HFFc6 (cell line): ENCODE measurements around the gene MARF1. TPM values are rescaled to one million over a fixed set of nuclear protein-coding genes. Genes with fewer than 3 reads are reported as not detected.
"Not testable (repeated sequence)": the region's sequence is repeated elsewhere in the genome, so short reads cannot be mapped to it uniquely, and the experiment has no call there.

Source experiments
- DNase-seq: peaks from one replicate; pipeline ENCODE4 v3.0.0-alpha.2; 2018
- H3K27ac Mint-ChIP-seq: 2 replicates; pipeline ENCODE4 v1.8.0; 2020; ENCODE audit warnings: mild to moderate bottlenecking, mixed read lengths
- H3K27me3 Mint-ChIP-seq: 2 replicates; pipeline ENCODE4 v1.8.0; 2021; ENCODE audit warnings: mild to moderate bottlenecking, moderate library complexity, mixed read lengths; ENCODE audit not compliant: insufficient read depth
- H3K36me3 Mint-ChIP-seq: 2 replicates; pipeline ENCODE4 v1.8.0; 2021; ENCODE audit warnings: low read depth, mixed read lengths
- H3K4me1 Mint-ChIP-seq: 2 replicates; pipeline ENCODE4 v1.8.0; 2020; ENCODE audit warnings: low read depth, mixed read lengths
- H3K4me3 Mint-ChIP-seq: 2 replicates; pipeline ENCODE4 v1.8.0; 2020; ENCODE audit warnings: mild to moderate bottlenecking, moderate library complexity, mixed read lengths
- H3K9me3 Mint-ChIP-seq: 2 replicates; pipeline ENCODE4 v1.8.0; 2020; ENCODE audit warnings: mild to moderate bottlenecking, mixed read lengths
- total RNA-seq, 6 experiments: library from RNA; stranded (reverse); fragmentation: NEBNext Ultra II Directional; extraction: Animal tissue kit (Norgen Biotek cat#: 25700); gene quantifications; 2 replicates in 1 of 6; 3 replicates in 5 of 6; pipeline ENCODE4 v1.2.3, GENCODE V29; 2021
- TF ChIP-seq, protein P1 (sequence below): fragments of 200-600 bp; sonication (generic); IDR thresholded peaks from 2 replicates; pipeline ENCODE4 v1.5.0; 2021; ENCODE audit warnings: antibody characterized with exemption, mild to moderate bottlenecking

MARF1 gene
- total RNA-seq, 6 experiments from 2014 or later, result 34.9 to 39.4 (median 38.5) TPM

- DNase-seq, result no peak
- H3K36me3 Mint-ChIP-seq, result peaks cover 33% of the 10 kb centered on the region
- H3K4me3 Mint-ChIP-seq, result no peak overlapping the region
- peaks cover 1% of the 10 kb centered on the region; the same call in 1 of the 2 replicates for H3K27me3 Mint-ChIP-seq
- H3K9me3 Mint-ChIP-seq, result no peaks in the 10 kb centered on the region
- TF ChIP-seq, protein P1, sequence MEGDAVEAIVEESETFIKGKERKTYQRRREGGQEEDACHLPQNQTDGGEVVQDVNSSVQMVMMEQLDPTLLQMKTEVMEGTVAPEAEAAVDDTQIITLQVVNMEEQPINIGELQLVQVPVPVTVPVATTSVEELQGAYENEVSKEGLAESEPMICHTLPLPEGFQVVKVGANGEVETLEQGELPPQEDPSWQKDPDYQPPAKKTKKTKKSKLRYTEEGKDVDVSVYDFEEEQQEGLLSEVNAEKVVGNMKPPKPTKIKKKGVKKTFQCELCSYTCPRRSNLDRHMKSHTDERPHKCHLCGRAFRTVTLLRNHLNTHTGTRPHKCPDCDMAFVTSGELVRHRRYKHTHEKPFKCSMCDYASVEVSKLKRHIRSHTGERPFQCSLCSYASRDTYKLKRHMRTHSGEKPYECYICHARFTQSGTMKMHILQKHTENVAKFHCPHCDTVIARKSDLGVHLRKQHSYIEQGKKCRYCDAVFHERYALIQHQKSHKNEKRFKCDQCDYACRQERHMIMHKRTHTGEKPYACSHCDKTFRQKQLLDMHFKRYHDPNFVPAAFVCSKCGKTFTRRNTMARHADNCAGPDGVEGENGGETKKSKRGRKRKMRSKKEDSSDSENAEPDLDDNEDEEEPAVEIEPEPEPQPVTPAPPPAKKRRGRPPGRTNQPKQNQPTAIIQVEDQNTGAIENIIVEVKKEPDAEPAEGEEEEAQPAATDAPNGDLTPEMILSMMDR, result no peak
- H3K4me1 Mint-ChIP-seq, result peaks cover 26% of the 10 kb centered on the region
- H3K27ac Mint-ChIP-seq, result no peak overlapping the region
These were observed 71.4 kb downstream of the MARF1 start for GRCh38 chr16:15571557-15571956.

DNA sequence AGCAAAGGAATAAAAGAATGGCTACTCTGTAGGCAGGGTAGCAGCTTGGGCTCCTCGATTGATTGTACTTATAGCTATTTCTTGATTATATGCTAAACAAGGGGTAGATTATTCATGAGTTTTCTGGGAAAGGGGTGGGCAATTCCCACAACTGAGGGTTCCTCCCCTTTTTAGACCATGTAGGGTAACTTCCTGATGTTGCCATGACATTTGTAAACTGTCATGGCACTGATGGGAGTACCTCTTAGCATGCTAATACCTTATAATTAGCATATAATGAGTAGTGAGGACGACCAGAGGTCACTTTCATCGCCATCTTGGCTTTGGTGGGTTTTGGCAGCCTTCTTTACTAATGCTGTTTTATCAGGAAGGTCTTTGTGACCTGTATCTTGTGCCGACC, 72.3 kb downstream of the MARF1 start:
- H3K9me3 Mint-ChIP-seq, H3K4me3 Mint-ChIP-seq: not testable (repeated sequence)
- H3K4me1 Mint-ChIP-seq, result peaks cover 26% of the 10 kb centered on the region

GRCh38 chr16:15567823-15568222, 75.1 kb downstream of the MARF1 start:
- Mint-ChIP-seq H3K9me3 (peaks cover 8% of the 10 kb centered on the region), H3K27me3 (peaks cover 1% of the 10 kb centered on the region; the same call in 1 of the 2 replicates), H3K27ac (no peak overlapping the region), H3K36me3 (peaks cover 19% of the 10 kb centered on the region), H3K4me3 (no peak overlapping the region), H3K4me1 (peaks cover 23% of the 10 kb centered on the region)
- no peak for DNase-seq
- TF ChIP-seq, protein P1, result no peak

More for the DNA sequence above, 72.3 kb downstream of the MARF1 start:
- H3K36me3 Mint-ChIP-seq, result peaks cover 33% of the 10 kb centered on the region
- DNase-seq, H3K27ac Mint-ChIP-seq, H3K27me3 Mint-ChIP-seq: not testable (repeated sequence)

- H3K36me3 Mint-ChIP-seq, result peaks cover 19% of the 10 kb centered on the region
- peaks cover 8% of the 10 kb centered on the region for H3K9me3 Mint-ChIP-seq
- H3K27me3 Mint-ChIP-seq, result peaks cover 1% of the 10 kb centered on the region; the same call in 1 of the 2 replicates
- no peak for DNase-seq
- peaks cover 10% of the 10 kb centered on the region; the same call in 1 of the 2 replicates for H3K4me1 Mint-ChIP-seq
- no peak overlapping the region for H3K27ac Mint-ChIP-seq
- TF ChIP-seq, protein P1, result no peak
- H3K4me3 Mint-ChIP-seq, result no peak overlapping the region
These were observed 76.9 kb downstream of the MARF1 start for GRCh38 chr16:15566095-15566494.

DNA sequence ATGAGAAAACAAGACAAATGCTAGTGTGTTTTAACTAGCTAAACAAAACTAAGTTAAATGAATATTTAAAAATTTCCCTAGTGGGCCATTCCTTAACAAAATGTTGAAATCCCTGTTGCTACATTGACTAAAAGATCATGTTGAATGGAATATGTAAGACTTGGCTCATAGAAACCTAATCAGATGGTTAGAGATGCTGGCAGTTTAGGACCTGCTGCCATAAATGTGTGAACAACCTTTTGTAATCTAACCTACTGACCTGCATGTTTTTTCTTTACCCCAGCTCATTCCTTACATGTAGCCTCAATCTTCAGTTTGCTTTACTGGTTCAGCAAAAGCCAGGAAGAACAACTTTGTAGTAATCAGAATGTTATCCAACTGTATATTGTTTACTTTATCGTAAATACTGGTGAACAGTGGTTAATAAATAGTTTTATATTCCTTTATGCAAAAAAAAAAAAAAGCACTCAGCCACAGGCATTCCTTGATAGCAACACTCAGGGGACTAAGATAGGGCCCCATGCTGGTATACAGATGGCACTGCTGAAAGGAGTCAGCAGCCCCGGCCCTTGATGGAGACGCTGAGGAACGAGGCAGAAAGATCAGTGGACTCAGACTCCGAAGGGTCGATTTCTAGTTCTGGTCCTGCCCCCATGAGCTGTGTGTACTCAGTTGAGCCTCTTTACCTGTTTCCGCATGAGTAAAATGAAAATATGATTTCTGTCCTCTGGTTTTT, 78.2 kb downstream of the MARF1 start:
- H3K27ac Mint-ChIP-seq, result no peak overlapping the region
- peaks cover 6% of the 10 kb centered on the region; the same call in 1 of the 2 replicates for H3K4me1 Mint-ChIP-seq
- H3K36me3 Mint-ChIP-seq, result peaks cover 12% of the 10 kb centered on the region
- no peak overlapping the region for H3K4me3 Mint-ChIP-seq
- TF ChIP-seq, protein P1, result no peak
- H3K27me3 Mint-ChIP-seq, result peaks cover 1% of the 10 kb centered on the region; the same call in 1 of the 2 replicates
- no peak for DNase-seq
- peaks cover 8% of the 10 kb centered on the region for H3K9me3 Mint-ChIP-seq

- DNase-seq, result no peak
- TF ChIP-seq, protein P1, result no peak
- H3K4me3 Mint-ChIP-seq, result no peak overlapping the region
- no peaks in the 10 kb centered on the region for H3K27me3 Mint-ChIP-seq
- H3K27ac Mint-ChIP-seq, result no peak overlapping the region
- peaks cover 8% of the 10 kb centered on the region for H3K9me3 Mint-ChIP-seq
- H3K4me1 Mint-ChIP-seq, result peaks cover 6% of the 10 kb centered on the region; the same call in 1 of the 2 replicates
- no peaks in the 10 kb centered on the region for H3K36me3 Mint-ChIP-seq
These were observed 83.8 kb downstream of the MARF1 start for GRCh38 chr16:15559176-15559575.
